IMR-90 (cell line): ENCODE measurements around the gene SLCO2B1. TPM values are rescaled to one million over a fixed set of nuclear protein-coding genes. Genes with fewer than 3 reads are reported as not detected.

ENCODE experiments used
- ATAC-seq: fragments of 200-7000 bp; cut with Tn5 transposase; 2 replicates; pipeline ENCODE4 v1.9.1; 2020; ENCODE audit warnings: low read depth, mild to moderate bottlenecking, moderate library complexity
- BruUV-seq: library from RNA; stranded (reverse); fragments of 400-500 nt; replicated peaks from 2 replicates; lab custom pipeline; 2021; lab: Mats Ljungman, UMichigan
- CTCF ChIA-PET: fragments of 300-600 bp; formaldehyde crosslinking; extraction: SDS; loops from one replicate; lab custom pipeline; 2021; ENCODE audit warnings: antibody characterized with exemption; lab: Yijun Ruan, JAX
- POLR2A ChIA-PET: fragments of 300-600 bp; sonication (Branson Sonifier 250); formaldehyde crosslinking; loops from one replicate; lab custom pipeline; 2022; ENCODE audit warnings: antibody characterized with exemption; ENCODE audit not compliant: unreplicated experiment; lab: Charles Lee
- DNase-seq: peaks from one replicate; pipeline ENCODE4 v3.0.0; 2013
- H2AFZ ChIP-seq: replicated peaks from 2 replicates; pipeline ENCODE3; 2013; ENCODE audit warnings: low read length, mild to moderate bottlenecking; ENCODE audit not compliant: poor library complexity
- H2AK5ac ChIP-seq: 2 replicates; pipeline ENCODE4 v1.6.1; 2013; ENCODE audit warnings: low read depth, low read length, inconsistent platforms
- H2AK9ac ChIP-seq: replicated peaks from 2 replicates; pipeline ENCODE3; 2013; ENCODE audit warnings: mild to moderate bottlenecking, low read depth, low read length, moderate library complexity; ENCODE audit not compliant: poor library complexity
- H2BK120ac ChIP-seq: 2 replicates; pipeline ENCODE4 v1.6.1; 2013; ENCODE audit warnings: low read depth, low read length, inconsistent platforms
- H2BK15ac ChIP-seq: 3 replicates; pipeline ENCODE4 v1.6.1; 2013; ENCODE audit warnings: low read depth, low read length, inconsistent platforms
- H2BK20ac ChIP-seq: 2 replicates; pipeline ENCODE4 v1.6.1; 2013; ENCODE audit warnings: low read depth, mild to moderate bottlenecking, inconsistent platforms, low read length, moderate library complexity
- H2BK5ac ChIP-seq: 2 replicates; pipeline ENCODE4 v1.6.1; 2013; ENCODE audit warnings: mild to moderate bottlenecking, low read depth, low read length, inconsistent platforms; ENCODE audit not compliant: poor library complexity, severe bottlenecking
- H3K14ac ChIP-seq: replicated peaks from 2 replicates; pipeline ENCODE4 v1.6.1; 2013; ENCODE audit warnings: low read depth, low read length, inconsistent platforms
- H3K18ac ChIP-seq: 2 replicates; pipeline ENCODE4 v1.6.1; 2013; ENCODE audit warnings: low read depth, low read length, control low read depth
- H3K23ac ChIP-seq: 2 replicates; pipeline ENCODE4 v1.6.1; 2013; ENCODE audit warnings: low read depth, low read length, inconsistent platforms
- H3K27ac ChIP-seq: 2 replicates; pipeline ENCODE4 v1.5.1; 2013; ENCODE audit warnings: mild to moderate bottlenecking, control low read depth, low read length; ENCODE audit not compliant: insufficient read depth
- H3K27me3 ChIP-seq: 2 replicates; pipeline ENCODE4 v1.6.1; 2013; ENCODE audit warnings: low read length; ENCODE audit not compliant: control insufficient read depth, insufficient read depth
- H3K36me3 ChIP-seq: 2 replicates; pipeline ENCODE4 v1.6.1; 2013; ENCODE audit warnings: low read length, mixed read lengths; ENCODE audit not compliant: control insufficient read depth, insufficient read depth
- H3K4ac ChIP-seq: 2 replicates; pipeline ENCODE4 v1.6.1; 2013; ENCODE audit warnings: low read depth, low read length, inconsistent platforms
- H3K4me1 ChIP-seq: 2 replicates; pipeline ENCODE4 v1.6.1; 2013; ENCODE audit warnings: low read length, mixed read lengths; ENCODE audit not compliant: control insufficient read depth, insufficient read depth
- H3K4me2 ChIP-seq: 2 replicates; pipeline ENCODE4 v1.6.1; 2013; ENCODE audit warnings: low read depth, mild to moderate bottlenecking, control low read depth, low read length, moderate library complexity
- H3K4me3 ChIP-seq: 2 replicates; pipeline ENCODE4 v1.5.1; 2013; ENCODE audit warnings: low read depth, mild to moderate bottlenecking, control low read depth, low read length, moderate library complexity; ENCODE audit not compliant: insufficient read depth
- H3K56ac ChIP-seq: 2 replicates; pipeline ENCODE4 v1.6.1; 2013; ENCODE audit warnings: low read length, inconsistent platforms; ENCODE audit not compliant: insufficient read depth; ENCODE audit errors: extremely low read depth
- H3K79me1 ChIP-seq, 2 experiments: 2 replicates each; pipeline ENCODE4 v1.6.1; 2013; ENCODE audit warnings: low read length in 2 of 2, inconsistent platforms in 1 of 2, low read depth in 1 of 2
- H3K9ac ChIP-seq: 2 replicates; pipeline ENCODE4 v1.6.1; 2013; ENCODE audit warnings: low read depth, low read length, control low read depth
- H3K9me1 ChIP-seq: 2 replicates; pipeline ENCODE4 v1.6.1; 2013; ENCODE audit warnings: low read length, inconsistent platforms; ENCODE audit not compliant: insufficient read depth
- H3K9me3 ChIP-seq: 2 replicates; pipeline ENCODE4 v1.6.1; 2013; ENCODE audit warnings: low read length; ENCODE audit not compliant: control insufficient read depth, insufficient read depth
- H4K20me1 ChIP-seq: 2 replicates; pipeline ENCODE4 v1.6.1; 2013; ENCODE audit warnings: low read length, inconsistent platforms; ENCODE audit not compliant: insufficient read depth
- H4K5ac ChIP-seq: 2 replicates; pipeline ENCODE4 v1.6.1; 2013; ENCODE audit warnings: mild to moderate bottlenecking, low read depth, low read length, control low read depth
- H4K8ac ChIP-seq, 2 experiments: 2 replicates each; pipeline ENCODE4 v1.6.1; 2013; ENCODE audit warnings: low read depth in 2 of 2, low read length in 2 of 2, control low read depth in 1 of 2, inconsistent platforms in 1 of 2
- H4K91ac ChIP-seq: 2 replicates; pipeline ENCODE4 v1.6.1; 2013; ENCODE audit warnings: low read depth, low read length, inconsistent platforms; ENCODE audit not compliant: insufficient read depth
- CEBPB ChIP-seq: IDR thresholded peaks from 2 replicates; pipeline ENCODE4 v1.6.1; 2012; ENCODE audit warnings: low read depth, low read length, improper control_type of control experiment
- USF2 ChIP-seq: fragments of 150-350 bp; IDR thresholded peaks from 2 replicates; pipeline ENCODE4 v1.6.1; 2017; ENCODE audit warnings: mild to moderate bottlenecking, antibody characterized with exemption, low read length, low read depth
- WGBS, 2 experiments: methylation state at CpG; one replicate each; pipeline versions ENCODE4 v1.1.5 to v1.1.7; 2013; ENCODE audit warnings: missing lambda C conversion rate in 2 of 2; ENCODE audit not compliant: insufficient read length in 1 of 2; ENCODE audit errors: extremely low coverage in 2 of 2; 5-methylcytosine and 5-hydroxymethylcytosine counted together
- dilution Hi-C: fragments of 300-500 bp; cut with HindIII; formaldehyde crosslinking; loops from one replicate; pipeline ENCODE4 v1.14.3; 2018; ENCODE audit warnings: low sequenced_read_pairs; ENCODE audit not compliant: unreplicated experiment
- in situ Hi-C: fragments of 300-500 bp; cut with MboI; formaldehyde crosslinking; loops from 3 replicates; pipeline ENCODE4 v1.14.3; 2019; ENCODE audit warnings: low sequenced_read_pairs, inconsistent platforms, mixed read lengths
- intact Hi-C: fragments of 100-400 bp; cut with micrococcal nuclease; formaldehyde crosslinking; loops from 2 replicates; pipeline ENCODE4 v1.10.0; 2022
- polyA plus RNA-seq, 3 experiments: library from polyadenylated mRNA; depleted of rRNA; stranded (reverse); fragments of >200 nt; gene quantifications; 2 replicates each; pipeline ENCODE4 v1.2.3, GENCODE V29; 2012; ENCODE audit warnings: low replicate concordance in 1 of 3
- total RNA-seq: library from RNA; depleted of rRNA; stranded (reverse); fragments of >200 nt; gene quantifications from 2 replicates; pipeline ENCODE4 v1.2.3, GENCODE V29; 2012

Gene SLCO2B1
- total and polyA plus RNA-seq, 2 of the 4 experiments (the other 2 are of a cell fraction) = not detected

GRCh38 chr11:75146711-75147110 lies 4.2 kb upstream of the SLCO2B1 start:
- Histone ChIP-seq H3K14ac (no peak overlapping the region), H3K18ac (no peak overlapping the region), H2BK120ac (no peak overlapping the region), H2BK15ac (no peak overlapping the region), H3K4ac (no peak overlapping the region), H2AFZ (no peak overlapping the region), H3K4me3 (no peak overlapping the region), H3K9ac (no peak overlapping the region), H3K4me2 (no peak overlapping the region), H2BK5ac (no peak overlapping the region), H4K91ac (no peak overlapping the region), H3K27ac (no peak overlapping the region), H4K5ac (no peak overlapping the region), H3K4me1 (peaks cover 2% of the 10 kb centered on the region; the same call in 1 of the 2 replicates), H2BK20ac (no peak overlapping the region), H3K9me1 (peaks cover 5% of the 10 kb centered on the region), H3K9me3 (no peaks in the 10 kb centered on the region), H3K27me3 (peaks cover 43% of the 10 kb centered on the region), H3K56ac (no peak overlapping the region), H3K79me1 (no peaks in the 10 kb centered on the region), H2AK5ac (no peak overlapping the region), H4K20me1 (no peaks in the 10 kb centered on the region), H3K36me3 (no peaks in the 10 kb centered on the region), H2AK9ac (no peak overlapping the region), H3K23ac (no peak overlapping the region), H4K8ac (no peak overlapping the region)
- POLR2A ChIA-PET = interaction anchor here (0.6 kb wide), 1 partner anchor 58 kb away, joined by 3 read pairs; no protein-coding TSS in a partner anchor
- in situ Hi-C loops (loop anchor here (5.0 kb wide), 2 partner anchors 56 to 101 kb away; no protein-coding TSS in a partner anchor), dilution Hi-C loops (no loop called here), intact Hi-C loops (no loop called here)
- DNase-seq = no peak
- no peak for ATAC-seq
- CTCF ChIA-PET = interaction anchor here (1.0 to 5.6 kb wide), 2 partner anchors 59 to 96 kb away, joined by 4 to 43 read pairs; no protein-coding TSS in a partner anchor
- WGBS, 2 experiments = no CpG with 5 or more reads among the region's 5 CpGs
- TF ChIP-seq CEBPB = 0 out of 2 replicates have a peak, but pooled peaks have one; percentile 5
- TF ChIP-seq USF2 = no peak
- no TSS peak for BruUV-seq
